ENCODE data around the gene FKBP14. TPM values are rescaled to one million over a fixed set of nuclear protein-coding genes. Genes with fewer than 3 reads are reported as not detected.

FKBP14 gene
- total RNA-seq, 1 donor from 2014 or later, result 11.5 TPM

DNA sequence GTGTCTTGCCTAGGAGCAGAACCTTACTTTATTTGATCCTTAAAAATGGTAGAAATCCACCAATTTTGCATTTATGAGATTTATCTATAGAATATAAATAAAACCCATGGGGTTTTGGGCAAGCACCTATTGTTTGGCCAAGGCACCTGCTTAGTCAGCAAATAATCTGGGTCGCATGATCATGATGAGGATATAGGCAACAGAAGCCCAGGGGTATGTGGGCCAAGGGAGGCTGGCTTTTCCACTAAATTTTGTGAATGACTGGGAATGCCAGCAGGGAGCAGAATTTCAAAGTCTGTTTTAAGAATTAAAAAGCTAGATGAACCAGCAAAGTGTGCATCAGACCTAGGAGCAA, 54.2 kb downstream of the FKBP14 start:
- no peak for ATAC-seq
- Histone ChIP-seq H3K4me3 (no peak overlapping the region), H3K36me3 (no peaks in the 10 kb centered on the region), H3K4me1 (no peaks in the 10 kb centered on the region), H3K27ac (no peak overlapping the region), H3K27me3 (no peaks in the 10 kb centered on the region), H3K9me3 (no peaks in the 10 kb centered on the region)
- no peak for DNase-seq
- TF ChIP-seq, protein P1, sequence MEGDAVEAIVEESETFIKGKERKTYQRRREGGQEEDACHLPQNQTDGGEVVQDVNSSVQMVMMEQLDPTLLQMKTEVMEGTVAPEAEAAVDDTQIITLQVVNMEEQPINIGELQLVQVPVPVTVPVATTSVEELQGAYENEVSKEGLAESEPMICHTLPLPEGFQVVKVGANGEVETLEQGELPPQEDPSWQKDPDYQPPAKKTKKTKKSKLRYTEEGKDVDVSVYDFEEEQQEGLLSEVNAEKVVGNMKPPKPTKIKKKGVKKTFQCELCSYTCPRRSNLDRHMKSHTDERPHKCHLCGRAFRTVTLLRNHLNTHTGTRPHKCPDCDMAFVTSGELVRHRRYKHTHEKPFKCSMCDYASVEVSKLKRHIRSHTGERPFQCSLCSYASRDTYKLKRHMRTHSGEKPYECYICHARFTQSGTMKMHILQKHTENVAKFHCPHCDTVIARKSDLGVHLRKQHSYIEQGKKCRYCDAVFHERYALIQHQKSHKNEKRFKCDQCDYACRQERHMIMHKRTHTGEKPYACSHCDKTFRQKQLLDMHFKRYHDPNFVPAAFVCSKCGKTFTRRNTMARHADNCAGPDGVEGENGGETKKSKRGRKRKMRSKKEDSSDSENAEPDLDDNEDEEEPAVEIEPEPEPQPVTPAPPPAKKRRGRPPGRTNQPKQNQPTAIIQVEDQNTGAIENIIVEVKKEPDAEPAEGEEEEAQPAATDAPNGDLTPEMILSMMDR (IDR thresholded peaks at IDR 0.05), result no peak
- intact Hi-C loops (cut with DNase I), result no loop called here

DNA sequence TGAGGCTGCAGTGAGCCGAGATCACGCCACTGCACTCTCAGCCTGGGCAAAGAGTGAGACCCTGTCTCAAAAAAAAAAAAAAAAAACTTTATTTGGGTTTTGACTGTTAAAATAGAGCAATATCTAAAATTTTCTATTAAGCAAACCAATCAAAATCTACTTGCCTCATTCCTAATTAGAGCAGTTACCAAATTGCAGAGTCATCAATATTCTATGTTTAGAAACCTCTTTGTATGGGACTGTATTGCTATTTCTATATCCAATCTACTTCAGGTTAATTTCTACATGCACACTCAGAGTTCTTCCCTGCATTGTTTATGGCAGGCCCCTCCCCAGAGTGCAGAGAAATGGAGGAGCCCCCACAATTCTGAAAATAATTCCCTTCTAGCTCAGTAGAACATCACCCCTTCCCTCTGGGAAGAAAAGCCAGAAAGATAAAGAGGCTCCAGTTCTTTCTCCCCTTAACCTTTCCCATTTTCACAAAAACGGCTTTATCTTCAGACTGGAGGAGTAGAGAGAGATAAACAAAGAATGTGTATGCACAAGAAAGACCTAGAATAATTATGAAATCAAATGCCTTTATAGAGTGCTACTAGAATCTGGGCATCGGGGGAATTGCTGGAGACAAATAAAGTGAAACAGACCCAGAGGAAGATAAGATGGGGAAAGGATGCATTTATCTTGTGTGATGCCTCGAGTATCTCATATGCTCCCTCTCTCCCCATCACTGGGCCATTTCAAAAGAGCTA, 54.8 kb downstream of the FKBP14 start:
- Histone ChIP-seq H3K27me3 (no peaks in the 10 kb centered on the region), H3K4me1 (no peaks in the 10 kb centered on the region), H3K9me3 (no peaks in the 10 kb centered on the region), H3K36me3 (no peaks in the 10 kb centered on the region), H3K4me3 (no peak overlapping the region), H3K27ac (no peak overlapping the region)
- intact Hi-C loops (cut with DNase I), result no loop called here
- ATAC-seq, result no peak
- TF ChIP-seq, protein P1 (IDR thresholded peaks at IDR 0.05), result no peak
- DNase-seq, result no peak

DNA sequence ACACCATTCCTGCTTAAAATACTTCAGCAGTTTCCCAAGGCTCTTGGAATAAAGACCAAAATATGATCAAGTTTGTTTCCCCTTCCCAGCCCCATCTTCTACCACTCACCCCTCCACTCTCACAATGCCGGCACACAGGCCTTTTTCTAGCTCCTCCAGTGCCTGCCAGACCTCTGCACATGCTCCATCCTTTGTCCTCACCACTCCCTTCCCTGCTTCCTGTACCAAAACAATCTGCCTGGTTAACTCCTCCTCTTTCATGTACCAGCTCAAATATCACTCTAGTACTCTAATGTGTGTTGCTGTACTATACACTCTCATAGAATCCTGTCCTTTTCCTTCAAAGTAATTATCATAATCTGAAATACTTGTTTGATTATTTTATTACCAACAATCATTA, 56.3 kb downstream of the FKBP14 start:
- no peak overlapping the region for H3K4me3 ChIP-seq
- TF ChIP-seq, protein P1 (IDR thresholded peaks at IDR 0.05), result no peak
- no peak overlapping the region for H3K27ac ChIP-seq
- H3K4me1 ChIP-seq, result no peaks in the 10 kb centered on the region
- no peak for DNase-seq
- H3K36me3 ChIP-seq, result no peaks in the 10 kb centered on the region
- no peak for ATAC-seq
- no peaks in the 10 kb centered on the region for H3K9me3 ChIP-seq
- intact Hi-C loops (cut with DNase I), result no loop called here
- H3K27me3 ChIP-seq, result no peaks in the 10 kb centered on the region

- intact Hi-C loops (cut with DNase I), result no loop called here
- Histone ChIP-seq H3K36me3 (no peaks in the 10 kb centered on the region), H3K4me1 (no peaks in the 10 kb centered on the region), H3K9me3 (no peaks in the 10 kb centered on the region), H3K27ac (no peak overlapping the region), H3K27me3 (no peaks in the 10 kb centered on the region), H3K4me3 (no peak overlapping the region)
- DNase-seq (no peak), ATAC-seq (no peak)
- TF ChIP-seq, protein P1 (IDR thresholded peaks at IDR 0.05), result no peak
Measured at GRCh38 chr7:29969738-29970137, 56.8 kb downstream of the FKBP14 start.

- intact Hi-C loops (cut with DNase I), result no loop called here
- Histone ChIP-seq H3K4me1 (no peaks in the 10 kb centered on the region), H3K27ac (no peak overlapping the region), H3K9me3 (no peaks in the 10 kb centered on the region), H3K36me3 (no peaks in the 10 kb centered on the region), H3K4me3 (no peak overlapping the region), H3K27me3 (no peaks in the 10 kb centered on the region)
- ATAC-seq (no peak), DNase-seq (no peak)
- TF ChIP-seq, protein P1 (IDR thresholded peaks at IDR 0.05), result no peak
Measured at GRCh38 chr7:29968683-29969395, 57.7 kb downstream of the FKBP14 start.

Data from upper lobe of right lung (tissue), 1 donor.